ENCODE results near the gene SIL1.

GRCh38 chr5:139243425-139243970, 45.3 kb upstream of the SIL1 start:
- no peak for TF ChIP-seq CTCF (IDR thresholded peaks at IDR 0.05)
- no peak for TF ChIP-seq POLR2A (IDR thresholded peaks at IDR 0.05; ENCODE audit: low read depth)

All from esophagus muscularis mucosa (tissue), 3 donors.